Skeletal muscle tissue (tissue), 4 donors: ENCODE results near the gene EMC10. TPM values are rescaled to one million over a fixed set of nuclear protein-coding genes. Genes with fewer than 3 reads are reported as not detected.

Experiments used
- H3K27ac ChIP-seq: one replicate; pipeline ENCODE4 v1.7.0; 2013; ENCODE audit warnings: mild to moderate bottlenecking, low read depth, low read length, inconsistent platforms
- H3K27me3 ChIP-seq, 3 donors: one replicate each; pipeline ENCODE4 v1.7.0; 2013; ENCODE audit warnings: low read length in 3 of 3; ENCODE audit not compliant: control insufficient read depth in 3 of 3, insufficient read depth in 3 of 3
- H3K36me3 ChIP-seq, 3 donors: one replicate each; pipeline ENCODE4 v1.7.0; 2013; ENCODE audit warnings: low read length in 3 of 3; ENCODE audit not compliant: control insufficient read depth in 3 of 3, insufficient read depth in 3 of 3
- H3K4me1 ChIP-seq, 3 donors: one replicate each; pipeline ENCODE4 v1.7.0; 2013; ENCODE audit warnings: low read length in 3 of 3, mild to moderate bottlenecking in 3 of 3; ENCODE audit not compliant: control insufficient read depth in 3 of 3, insufficient read depth in 3 of 3
- H3K4me3 ChIP-seq, 3 donors: one replicate each; pipeline ENCODE4 v1.7.0; 2013; ENCODE audit warnings: low read length in 3 of 3
- H3K9ac ChIP-seq, 3 donors: one replicate each; pipeline ENCODE4 v1.7.0; 2013; ENCODE audit warnings: low read length in 3 of 3, mild to moderate bottlenecking in 3 of 3, moderate library complexity in 2 of 3, low read depth in 1 of 3
- H3K9me3 ChIP-seq, 3 donors: one replicate each; pipeline ENCODE4 v1.7.0; 2013; ENCODE audit warnings: low read length in 3 of 3; ENCODE audit not compliant: control insufficient read depth in 3 of 3
- total RNA-seq: library from RNA; depleted of rRNA; stranded (reverse); fragments of >200 nt; gene quantifications from one replicate; pipeline ENCODE4 v1.2.3, GENCODE V29; 2014
- donor health status: Osteomylitis.

The EMC10 gene
- total RNA-seq, 1 donor from 2014 or later = 29.2 TPM

GRCh38 chr19:50490991-50491472, 14.7 kb downstream of the EMC10 start:
- Histone ChIP-seq H3K4me3 (peak overlapping the region; percentile 46 to 65 (median 58)), H3K27me3 (no peaks in the 10 kb centered on the region), H3K9me3 (peaks cover 0 to 7% (median 0%) of the 10 kb centered on the region in 3 donors), H3K36me3 (peaks cover 13 to 17% (median 13%) of the 10 kb centered on the region in 3 donors), H3K27ac (peak overlapping the region; percentile 88), H3K4me1 (peaks cover 16 to 52% (median 30%) of the 10 kb centered on the region in 3 donors), H3K9ac (peak overlapping the region; percentile 44 to 76 (median 72))

GRCh38 chr19:50492303-50493052, 16.2 kb downstream of the EMC10 start:
- Histone ChIP-seq H3K27ac (peak overlapping the region; percentile 88), H3K9me3 (peaks cover 0 to 3% (median 0%) of the 10 kb centered on the region in 3 donors), H3K36me3 (peaks cover 3 to 5% (median 4%) of the 10 kb centered on the region in 3 donors), H3K9ac (peak overlapping the region in 2 of 3 donors; percentile 72 to 74), H3K27me3 (no peaks in the 10 kb centered on the region), H3K4me3 (peak overlapping the region in 2 of 3 donors; percentile 15 to 58), H3K4me1 (peaks cover 14 to 46% (median 29%) of the 10 kb centered on the region in 3 donors)

GRCh38 chr19:50493171-50493570, 16.9 kb downstream of the EMC10 start:
- Histone ChIP-seq H3K27me3 (no peaks in the 10 kb centered on the region), H3K9ac (peak overlapping the region in 1 of 3 donors; percentile 33), H3K27ac (no peak overlapping the region), H3K4me1 (peaks cover 14 to 46% (median 28%) of the 10 kb centered on the region in 3 donors), H3K9me3 (peaks cover 0 to 3% (median 0%) of the 10 kb centered on the region in 3 donors), H3K36me3 (peaks cover 0 to 4% (median 2%) of the 10 kb centered on the region in 3 donors), H3K4me3 (no peak overlapping the region)

GRCh38 chr19:50494186-50495019, 18.1 kb downstream of the EMC10 start:
- H3K9me3 ChIP-seq = peaks cover 0 to 3% (median 0%) of the 10 kb centered on the region in 3 donors
- H3K4me1 ChIP-seq = peaks cover 14 to 40% (median 25%) of the 10 kb centered on the region in 3 donors
- H3K9ac ChIP-seq = no peak overlapping the region
- peaks cover 0 to 4% (median 2%) of the 10 kb centered on the region in 3 donors for H3K36me3 ChIP-seq
- H3K27me3 ChIP-seq = no peaks in the 10 kb centered on the region
- peak overlapping the region; percentile 6 for H3K27ac ChIP-seq
- no peak overlapping the region for H3K4me3 ChIP-seq

- peaks cover 0 to 4% (median 2%) of the 10 kb centered on the region in 3 donors for H3K36me3 ChIP-seq
- no peaks in the 10 kb centered on the region for H3K27me3 ChIP-seq
- peak overlapping the region; percentile 6 for H3K27ac ChIP-seq
- H3K9me3 ChIP-seq = peaks cover 0 to 3% (median 0%) of the 10 kb centered on the region in 3 donors
- H3K9ac ChIP-seq = no peak overlapping the region
- H3K4me3 ChIP-seq = peak overlapping the region in 1 of 3 donors; percentile 33
- peaks cover 11 to 34% (median 21%) of the 10 kb centered on the region in 3 donors for H3K4me1 ChIP-seq
These were observed 18.8 kb downstream of the EMC10 start for GRCh38 chr19:50495020-50495531.

- H3K4me3 ChIP-seq = peak overlapping the region; percentile 78 to 95 (median 91)
- H3K27ac ChIP-seq = peak overlapping the region; percentile 99
These were observed 20.1 kb downstream of the EMC10 start for GRCh38 chr19:50496189-50497021.

GRCh38 chr19:50497022-50497405, 20.7 kb downstream of the EMC10 start:
- Histone ChIP-seq H3K4me1 (peaks cover 2 to 17% (median 9%) of the 10 kb centered on the region in 3 donors), H3K36me3 (no peaks in the 10 kb centered on the region), H3K4me3 (peak overlapping the region; percentile 78 to 95 (median 91)), H3K27me3 (no peaks in the 10 kb centered on the region), H3K27ac (peak overlapping the region; percentile 99), H3K9me3 (no peaks in the 10 kb centered on the region), H3K9ac (peak overlapping the region; percentile 83 to 98 (median 93))

More at GRCh38 chr19:50496189-50497021, 20.1 kb downstream of the EMC10 start:
- Histone ChIP-seq H3K27me3 (no peaks in the 10 kb centered on the region), H3K4me1 (peaks cover 2 to 22% (median 10%) of the 10 kb centered on the region in 3 donors), H3K36me3 (no peaks in the 10 kb centered on the region), H3K9ac (peak overlapping the region in 2 of 3 donors; percentile 83 to 98), H3K9me3 (no peaks in the 10 kb centered on the region)

GRCh38 chr19:50498219-50499056, 22.1 kb downstream of the EMC10 start:
- Histone ChIP-seq H3K36me3 (no peaks in the 10 kb centered on the region), H3K27ac (peak overlapping the region; percentile 99), H3K9ac (peak overlapping the region; percentile 83 to 98 (median 93)), H3K27me3 (no peaks in the 10 kb centered on the region), H3K4me3 (peak overlapping the region; percentile 78 to 95 (median 91)), H3K9me3 (no peaks in the 10 kb centered on the region), H3K4me1 (peaks cover 4 to 16% (median 7%) of the 10 kb centered on the region in 3 donors)
